Prostate gland (tissue), 2 donors: ENCODE results near the gene TMEM25. TPM values are rescaled to one million over a fixed set of nuclear protein-coding genes. Genes with fewer than 3 reads are reported as not detected.

Experiments used
- DNase-seq: peaks from one replicate; pipeline ENCODE4 v3.0.0-alpha.2; 2019; ENCODE audit warnings: low spot score
- H3K27ac ChIP-seq, 2 donors: fragments of 200-600 bp; sonication (generic); 2 replicates each; pipeline ENCODE4 v1.5.1; 2017 to 2019
- H3K27me3 ChIP-seq: fragments of 200-600 bp; sonication (generic); replicated peaks from 2 replicates; pipeline ENCODE4 v1.5.1; 2019; ENCODE audit not compliant: insufficient read depth
- H3K36me3 ChIP-seq, 2 donors: fragments of 200-600 bp; sonication (generic); 1 replicate in 1 of 2; 2 replicates in 1 of 2; pipeline versions ENCODE4 v1.5.1 to v1.8.1; 2017 to 2019
- H3K4me1 ChIP-seq: fragments of 200-600 bp; sonication (generic); replicated peaks from 2 replicates; pipeline ENCODE4 v1.5.1; 2019
- H3K4me3 ChIP-seq, 2 donors: fragments of 200-600 bp; sonication (generic); 2 replicates each; pipeline ENCODE4 v1.5.1; 2017 to 2019
- H3K9me3 ChIP-seq: fragments of 200-600 bp; sonication (generic); 2 replicates; pipeline ENCODE4 v1.5.1; 2017
- CTCF ChIP-seq, 4 experiments: fragments of 200-600 bp in 2 of 4; fragments of 450-650 bp in 2 of 4; sonication (generic) in 2 of 4; IDR thresholded peaks; 1 replicate in 3 of 4; 2 replicates in 1 of 4; pipeline ENCODE4 v1.5.1; 2016 to 2019; ENCODE audit warnings: antibody characterized with exemption in 4 of 4, mild to moderate bottlenecking in 2 of 4, moderate library complexity in 2 of 4
- POLR2A ChIP-seq: fragments of 450-650 bp; IDR thresholded peaks from one replicate; pipeline ENCODE4 v1.6.1; 2016; ENCODE audit warnings: antibody characterized with exemption, mild to moderate bottlenecking
- POLR2AphosphoS5 ChIP-seq: sonication (generic); formaldehyde crosslinking; IDR thresholded peaks from one replicate; pipeline ENCODE4 v1.6.1; 2017; ENCODE audit warnings: antibody characterized with exemption
- WGBS: methylation state at CpG from one replicate; pipeline ENCODE4 v1.1.5; 2018; 5-methylcytosine and 5-hydroxymethylcytosine counted together
- intact Hi-C: fragments of 100-400 bp; cut with DNase I; formaldehyde crosslinking; loops from one replicate; pipeline ENCODE4 v1.14.2; 2022
- total RNA-seq, 2 donors: library from RNA; depleted of rRNA; stranded (reverse); fragments of >200 nt; gene quantifications; one replicate each; pipeline ENCODE4 v1.1.0, GENCODE V29; 2016

Gene TMEM25
- total RNA-seq, 2 donors from 2014 or later: 52.4 to 64.2 TPM

DNA sequence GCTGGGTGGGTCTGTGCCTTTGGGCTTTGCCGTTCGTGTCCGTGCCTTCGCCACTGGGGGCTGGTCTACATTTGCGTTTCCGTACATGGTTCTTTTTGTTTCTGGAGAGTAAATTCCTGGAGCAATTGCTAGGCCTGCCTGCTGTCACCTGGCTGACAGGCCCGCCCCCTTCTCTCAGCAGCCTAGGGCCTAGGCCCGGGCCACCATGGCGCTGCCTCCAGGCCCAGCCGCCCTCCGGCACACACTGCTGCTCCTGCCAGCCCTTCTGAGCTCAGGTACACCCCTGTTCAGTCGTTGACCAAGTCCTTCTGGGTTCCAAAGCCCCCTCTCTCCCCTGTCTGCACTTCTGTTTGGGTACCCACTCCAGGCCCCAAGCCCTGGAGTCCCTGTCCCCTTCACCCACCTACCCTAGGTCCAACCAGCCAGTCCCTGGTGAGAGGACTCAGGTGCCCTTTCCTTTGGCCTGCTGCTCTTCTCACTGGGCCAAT, 649 bp downstream of the TMEM25 start:
- 21% methylated on average over 12 of the region's 12 CpGs for WGBS
- Histone ChIP-seq H3K4me1 (peaks cover 10% of the 10 kb centered on the region), H3K27ac (peak overlapping the region; percentile 56 to 70), H3K9me3 (no peaks in the 10 kb centered on the region), H3K4me3 (peak overlapping the region; percentile 62 to 84), H3K36me3 (no peaks in the 10 kb centered on the region), H3K27me3 (no peaks in the 10 kb centered on the region)
- intact Hi-C loops: loop anchor here (5.0 kb wide), 1 partner anchor 36 kb away; the partner anchor contains the start of gene IFT46
- no peak for DNase-seq
- no peak for TF ChIP-seq POLR2AphosphoS5
- TF ChIP-seq POLR2A: no peak
- TF ChIP-seq CTCF (IDR thresholded peaks at IDR 0.05): no peak

DNA sequence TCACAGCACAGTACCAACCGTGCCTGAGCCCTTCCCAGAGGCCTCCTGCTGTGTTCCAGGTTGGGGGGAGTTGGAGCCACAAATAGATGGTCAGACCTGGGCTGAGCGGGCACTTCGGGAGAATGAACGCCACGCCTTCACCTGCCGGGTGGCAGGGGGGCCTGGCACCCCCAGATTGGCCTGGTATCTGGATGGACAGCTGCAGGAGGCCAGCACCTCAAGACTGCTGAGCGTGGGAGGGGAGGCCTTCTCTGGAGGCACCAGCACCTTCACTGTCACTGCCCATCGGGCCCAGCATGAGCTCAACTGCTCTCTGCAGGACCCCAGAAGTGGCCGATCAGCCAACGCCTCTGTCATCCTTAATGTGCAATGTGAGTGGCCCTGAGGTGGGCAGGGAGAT, 1.1 kb downstream of the TMEM25 start:
- no peaks in the 10 kb centered on the region for H3K9me3 ChIP-seq

DNA sequence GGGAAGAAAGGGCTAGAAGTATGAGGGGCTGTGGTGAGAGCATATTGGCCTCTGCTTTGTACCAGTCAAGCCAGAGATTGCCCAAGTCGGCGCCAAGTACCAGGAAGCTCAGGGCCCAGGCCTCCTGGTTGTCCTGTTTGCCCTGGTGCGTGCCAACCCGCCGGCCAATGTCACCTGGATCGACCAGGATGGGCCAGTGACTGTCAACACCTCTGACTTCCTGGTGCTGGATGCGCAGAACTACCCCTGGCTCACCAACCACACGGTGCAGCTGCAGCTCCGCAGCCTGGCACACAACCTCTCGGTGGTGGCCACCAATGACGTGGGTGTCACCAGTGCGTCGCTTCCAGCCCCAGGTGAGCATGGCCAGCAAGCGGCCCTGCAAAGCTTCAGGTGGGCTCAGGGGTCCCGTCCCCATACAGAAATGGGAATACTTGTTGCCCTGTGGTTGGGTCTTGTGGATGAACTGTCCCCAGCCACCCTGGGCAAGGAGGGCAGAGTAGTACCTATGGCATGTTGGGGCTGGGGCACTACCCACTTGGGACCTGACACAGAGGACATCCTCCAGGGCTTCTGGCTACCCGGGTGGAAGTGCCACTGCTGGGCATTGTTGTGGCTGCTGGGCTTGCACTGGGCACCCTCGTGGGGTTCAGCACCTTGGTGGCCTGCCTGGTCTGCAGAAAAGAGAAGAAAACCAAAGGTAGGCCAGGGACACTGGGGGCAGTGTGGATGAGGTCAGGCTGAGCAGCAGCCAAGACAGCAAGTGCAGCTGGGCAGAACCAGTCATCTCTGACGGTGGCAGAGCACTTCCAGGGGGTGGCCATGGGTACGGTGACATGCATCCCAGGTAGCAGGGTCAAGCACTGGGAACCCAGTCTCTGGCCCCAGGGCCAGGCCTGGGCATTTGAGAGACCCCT, 2.1 kb downstream of the TMEM25 start:
- H3K9me3 ChIP-seq: no peaks in the 10 kb centered on the region
- TF ChIP-seq POLR2AphosphoS5: no peak
- TF ChIP-seq CTCF (IDR thresholded peaks at IDR 0.05): no peak
- TF ChIP-seq POLR2A: no peak
- H3K36me3 ChIP-seq: no peaks in the 10 kb centered on the region
- no peak overlapping the region for H3K27ac ChIP-seq
- intact Hi-C loops: loop anchor here (5.0 kb wide), 1 partner anchor 34 kb away; the partner anchor contains the start of gene IFT46
- no peaks in the 10 kb centered on the region for H3K27me3 ChIP-seq
- H3K4me1 ChIP-seq: peaks cover 10% of the 10 kb centered on the region
- DNase-seq: no peak
- WGBS: 91% methylated on average over 18 of the region's 19 CpGs
- H3K4me3 ChIP-seq: no peak overlapping the region

More for the DNA sequence above, 1.1 kb downstream of the TMEM25 start:
- intact Hi-C loops: loop anchor here (5.0 kb wide), 1 partner anchor 35 kb away; the partner anchor contains the start of gene IFT46
- Histone ChIP-seq H3K27ac (peak overlapping the region; percentile 56 to 70), H3K27me3 (no peaks in the 10 kb centered on the region), H3K4me3 (peak overlapping the region; percentile 62 to 84), H3K36me3 (no peaks in the 10 kb centered on the region), H3K4me1 (peaks cover 10% of the 10 kb centered on the region)
- no peak for TF ChIP-seq CTCF (IDR thresholded peaks at IDR 0.05)
- TF ChIP-seq POLR2A: no peak
- no peak for TF ChIP-seq POLR2AphosphoS5
- DNase-seq: no peak
- 63% methylated on average over 10 of the region's 10 CpGs for WGBS

GRCh38 chr11:118533769-118534729, 3.1 kb downstream of the TMEM25 start:
- intact Hi-C loops: loop anchor here (5.0 kb wide), 1 partner anchor 33 kb away; the partner anchor contains the start of gene IFT46
- Histone ChIP-seq H3K4me3 (no peak overlapping the region), H3K9me3 (no peaks in the 10 kb centered on the region), H3K27me3 (no peaks in the 10 kb centered on the region), H3K27ac (no peak overlapping the region), H3K4me1 (peaks cover 10% of the 10 kb centered on the region), H3K36me3 (no peaks in the 10 kb centered on the region)
- no peak for DNase-seq
- 80% methylated on average over 27 of the region's 27 CpGs for WGBS
- TF ChIP-seq CTCF (IDR thresholded peaks at IDR 0.05): no peak
- no peak for TF ChIP-seq POLR2AphosphoS5
- no peak for TF ChIP-seq POLR2A
